ENCODE measurements around the gene FAM111A.

The FAM111A gene

DNA sequence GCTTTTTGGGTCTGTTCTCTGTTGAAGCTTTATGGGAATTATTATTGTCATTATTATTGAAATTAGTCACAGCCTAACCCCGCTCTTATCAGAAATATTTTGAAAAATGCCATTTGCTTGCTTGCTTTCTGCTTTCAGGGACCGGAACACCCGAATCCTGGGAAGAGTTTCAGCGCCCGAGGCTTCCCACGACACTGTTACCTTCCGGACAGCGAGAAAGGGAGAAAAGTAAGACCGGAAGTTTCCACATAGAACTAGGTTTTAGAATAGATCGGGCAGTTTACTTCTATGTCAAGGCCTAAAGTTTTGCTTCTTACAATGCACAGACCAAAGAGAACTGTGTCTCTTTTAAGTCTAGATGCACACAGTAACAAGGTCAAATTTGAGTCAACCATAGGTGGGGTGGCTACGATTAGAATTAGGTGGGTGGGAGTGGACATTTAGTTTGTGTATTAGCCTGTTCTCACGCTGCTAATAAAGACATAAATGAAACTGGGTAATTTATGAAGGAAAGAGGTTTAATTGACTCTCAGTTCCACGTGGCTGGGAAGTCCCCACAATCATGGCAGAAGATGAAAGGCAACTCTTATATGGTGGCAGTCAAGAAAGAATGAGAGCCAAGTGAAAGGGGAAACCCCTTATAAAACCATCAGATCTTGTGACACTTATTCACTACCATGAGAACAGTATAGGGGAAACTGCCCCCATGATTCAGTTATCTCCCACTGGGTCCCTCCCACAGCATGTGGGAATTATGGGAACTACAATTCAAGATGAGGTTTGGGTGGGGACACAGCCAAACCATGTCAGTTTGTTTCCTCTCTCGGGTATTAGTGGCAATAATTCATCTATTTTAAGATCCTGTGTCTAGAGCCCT lies 57.1 kb downstream of the FAM111A start:
- no peak for DNase-seq (ENCODE audit: low read depth in 2 of 2)

DNA sequence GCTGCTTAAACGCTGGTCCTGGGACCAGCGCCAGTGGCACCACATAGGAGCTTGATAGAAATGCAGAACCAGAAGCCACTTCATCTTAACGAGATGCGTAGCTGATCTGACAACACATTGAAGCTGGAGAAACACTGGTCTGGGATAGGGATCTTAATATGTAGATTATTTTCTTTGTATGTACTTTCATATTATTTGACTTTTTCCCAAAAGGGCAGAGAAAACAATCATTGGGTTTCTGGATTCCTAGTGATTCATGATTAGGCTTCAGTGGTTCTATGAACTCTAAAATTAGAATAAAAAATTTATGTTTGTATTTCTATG lies 57.7 kb downstream of the FAM111A start:
- no peak for DNase-seq (ENCODE audit: low read depth in 2 of 2)

DNA sequence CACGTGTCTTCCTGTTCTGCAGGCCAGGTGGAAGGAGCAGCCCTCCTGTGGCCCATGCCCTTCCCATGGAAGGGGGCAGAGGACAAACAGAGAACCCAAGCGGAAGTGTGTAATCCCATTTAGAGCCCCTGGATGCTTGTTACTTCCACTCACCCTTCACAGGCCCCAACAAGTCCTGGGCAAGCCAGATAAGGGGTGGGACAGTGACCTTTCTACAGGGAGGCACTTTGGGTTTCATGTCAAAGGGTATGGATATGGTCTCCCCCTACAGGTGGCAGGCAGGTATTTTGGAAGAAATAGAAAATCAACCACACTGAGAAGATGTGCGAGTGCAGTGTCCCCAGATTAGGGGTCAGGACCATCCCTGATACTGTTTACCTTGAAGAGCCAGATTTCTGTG lies 58.7 kb downstream of the FAM111A start:
- DNase-seq (ENCODE audit: low read depth in 2 of 2): no peak
